Caco-2 (cell line): Measurements from ENCODE around the gene RTCB. TPM values are rescaled to one million over a fixed set of nuclear protein-coding genes. Genes with fewer than 3 reads are reported as not detected.

Experiments
- BruUV-seq: library from RNA; stranded (reverse); fragments of 400-500 nt; replicated peaks from 2 replicates; lab custom pipeline; 2021; lab: Mats Ljungman, UMichigan
- CTCF ChIA-PET: fragments of 300-600 bp; sonication (Branson Sonifier 250); formaldehyde crosslinking; loops from one replicate; lab custom pipeline; 2022; ENCODE audit warnings: antibody characterized with exemption; lab: Charles Lee
- POLR2A ChIA-PET: fragments of 300-600 bp; sonication (Branson Sonifier 250); formaldehyde crosslinking; loops from one replicate; lab custom pipeline; 2022; ENCODE audit warnings: antibody characterized with exemption; lab: Charles Lee
- DNase-seq, 2 experiments: peaks; one replicate each; pipeline versions ENCODE4 v3.0.0 to v3.0.0-alpha.2; 2020 to 2022
- H3K27me3 ChIP-seq: replicated peaks from 2 replicates; pipeline ENCODE4 v1.6.0; 2011; ENCODE audit warnings: low read length; ENCODE audit not compliant: control insufficient read depth, insufficient read depth
- H3K36me3 ChIP-seq: 2 replicates; pipeline ENCODE4 v1.5.1; 2011; ENCODE audit warnings: low read length; ENCODE audit not compliant: control insufficient read depth, insufficient read depth
- H3K4me1 ChIP-seq: fragments of 250-450 bp; sonication (Bioruptor Pico); 2 replicates; pipeline ENCODE4 v1.5.1; 2020; ENCODE audit warnings: mild to moderate bottlenecking
- H3K4me3 ChIP-seq: 2 replicates; pipeline ENCODE4 v1.5.1; 2011; ENCODE audit warnings: low read depth, mild to moderate bottlenecking, control low read depth, low read length
- H3K9me3 ChIP-seq: fragments of 250-450 bp; sonication (Bioruptor Pico); 2 replicates; pipeline ENCODE4 v1.5.1; 2020; ENCODE audit warnings: mild to moderate bottlenecking, moderate library complexity
- H3K27ac Mint-ChIP-seq: one replicate; pipeline ENCODE4 v1.8.0; 2022; ENCODE audit warnings: mixed read lengths; ENCODE audit not compliant: unreplicated experiment
- H3K27me3 Mint-ChIP-seq: one replicate; pipeline ENCODE4 v1.8.0; 2022; ENCODE audit warnings: mixed read lengths; ENCODE audit not compliant: insufficient read depth, unreplicated experiment
- H3K36me3 Mint-ChIP-seq: one replicate; pipeline ENCODE4 v1.8.0; 2022; ENCODE audit warnings: mild to moderate bottlenecking, mixed read lengths; ENCODE audit not compliant: insufficient read depth, unreplicated experiment
- H3K4me1 Mint-ChIP-seq: one replicate; pipeline ENCODE4 v1.8.0; 2022; ENCODE audit warnings: low read depth, mixed read lengths; ENCODE audit not compliant: unreplicated experiment
- H3K4me3 Mint-ChIP-seq: one replicate; pipeline ENCODE4 v1.8.0; 2022; ENCODE audit warnings: mild to moderate bottlenecking, moderate library complexity, mixed read lengths; ENCODE audit not compliant: unreplicated experiment
- H3K9me3 Mint-ChIP-seq: one replicate; pipeline ENCODE4 v1.8.0; 2022; ENCODE audit warnings: mixed read lengths; ENCODE audit not compliant: unreplicated experiment
- intact Hi-C: fragments of 100-400 bp; cut with micrococcal nuclease; formaldehyde crosslinking; loops from one replicate; pipeline ENCODE4 v1.10.0; 2022; ENCODE audit not compliant: unreplicated experiment
- total RNA-seq: library from RNA; stranded (reverse); gene quantifications from 2 replicates; pipeline ENCODE4 v1.2.3, GENCODE V29; 2022
- TF ChIP-seq, protein P1 (sequence below), 2 experiments: fragments of 200-600 bp in 1 of 2; IDR thresholded peaks; 1 replicate in 1 of 2; 2 replicates in 1 of 2; pipeline versions ENCODE4 v1.5.1 to v1.8.0; 2011 to 2022; ENCODE audit warnings: antibody characterized with exemption in 1 of 2, control low read depth in 1 of 2, inconsistent platforms in 1 of 2, low read depth in 1 of 2, low read length in 1 of 2, mild to moderate bottlenecking in 1 of 2, moderate library complexity in 1 of 2; ENCODE audit not compliant: insufficient read depth in 1 of 2, severe bottlenecking in 1 of 2, unreplicated experiment in 1 of 2

RTCB gene
- total RNA-seq, 1 experiment from 2014 or later, result 105 TPM

GRCh38 chr22:32348031-32348611 is 63.9 kb downstream of the RTCB start:
- POLR2A ChIA-PET, result no interaction called here

DNA sequence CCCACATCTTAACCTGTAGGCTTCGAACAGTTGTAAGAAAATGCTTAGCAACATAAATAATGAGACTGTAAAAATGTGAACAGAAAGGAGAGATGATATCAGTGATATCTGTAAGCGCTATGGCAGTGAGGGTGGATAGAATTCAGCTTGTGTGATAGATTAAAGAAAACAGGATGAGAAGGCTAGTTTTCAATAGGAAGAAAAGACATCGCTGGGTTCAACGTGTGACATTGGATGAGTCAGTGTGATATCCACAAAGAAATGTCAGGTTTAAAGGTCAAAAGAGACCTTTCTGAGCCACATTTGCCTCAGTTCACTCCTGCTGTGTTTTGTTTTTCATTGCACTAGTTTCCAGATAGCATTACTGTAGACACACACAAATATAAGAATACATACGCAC is 68.1 kb downstream of the RTCB start:
- BruUV-seq, result no TSS peak
- H3K4me1 ChIP-seq, result no peaks in the 10 kb centered on the region
- TF ChIP-seq, protein P1, sequence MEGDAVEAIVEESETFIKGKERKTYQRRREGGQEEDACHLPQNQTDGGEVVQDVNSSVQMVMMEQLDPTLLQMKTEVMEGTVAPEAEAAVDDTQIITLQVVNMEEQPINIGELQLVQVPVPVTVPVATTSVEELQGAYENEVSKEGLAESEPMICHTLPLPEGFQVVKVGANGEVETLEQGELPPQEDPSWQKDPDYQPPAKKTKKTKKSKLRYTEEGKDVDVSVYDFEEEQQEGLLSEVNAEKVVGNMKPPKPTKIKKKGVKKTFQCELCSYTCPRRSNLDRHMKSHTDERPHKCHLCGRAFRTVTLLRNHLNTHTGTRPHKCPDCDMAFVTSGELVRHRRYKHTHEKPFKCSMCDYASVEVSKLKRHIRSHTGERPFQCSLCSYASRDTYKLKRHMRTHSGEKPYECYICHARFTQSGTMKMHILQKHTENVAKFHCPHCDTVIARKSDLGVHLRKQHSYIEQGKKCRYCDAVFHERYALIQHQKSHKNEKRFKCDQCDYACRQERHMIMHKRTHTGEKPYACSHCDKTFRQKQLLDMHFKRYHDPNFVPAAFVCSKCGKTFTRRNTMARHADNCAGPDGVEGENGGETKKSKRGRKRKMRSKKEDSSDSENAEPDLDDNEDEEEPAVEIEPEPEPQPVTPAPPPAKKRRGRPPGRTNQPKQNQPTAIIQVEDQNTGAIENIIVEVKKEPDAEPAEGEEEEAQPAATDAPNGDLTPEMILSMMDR (IDR thresholded peaks at IDR 0.05; ENCODE audit: insufficient read depth in 1 of 2, low read depth in 1 of 2, low read length in 1 of 2, severe bottlenecking in 1 of 2, unreplicated experiment in 1 of 2), result no peak
- Mint-ChIP-seq H3K27me3 (peaks cover 33% of the 10 kb centered on the region), H3K36me3 (no peaks in the 10 kb centered on the region), H3K4me3 (no peak overlapping the region), H3K4me1 (no peaks in the 10 kb centered on the region), H3K9me3 (no peaks in the 10 kb centered on the region), H3K27ac (no peak overlapping the region)
- intact Hi-C loops, result no loop called here
- H3K4me3 ChIP-seq, result no peak overlapping the region
- H3K9me3 ChIP-seq, result no peaks in the 10 kb centered on the region
- no peaks in the 10 kb centered on the region for H3K36me3 ChIP-seq
- ChIA-PET POLR2A (no interaction called here), CTCF (no interaction called here)
- DNase-seq, result no peak
- H3K27me3 ChIP-seq, result peaks cover 1% of the 10 kb centered on the region

More at GRCh38 chr22:32348031-32348611, 63.9 kb downstream of the RTCB start:
- Mint-ChIP-seq H3K4me1 (no peaks in the 10 kb centered on the region), H3K27me3 (peaks cover 5% of the 10 kb centered on the region), H3K27ac (no peak overlapping the region), H3K4me3 (no peak overlapping the region), H3K9me3 (no peaks in the 10 kb centered on the region), H3K36me3 (no peaks in the 10 kb centered on the region)
- TF ChIP-seq, protein P1 (IDR thresholded peaks at IDR 0.05; ENCODE audit: insufficient read depth in 1 of 2, low read depth in 1 of 2, low read length in 1 of 2, severe bottlenecking in 1 of 2, unreplicated experiment in 1 of 2), result no peak
- no TSS peak for BruUV-seq
- Histone ChIP-seq H3K4me1 (no peaks in the 10 kb centered on the region), H3K27me3 (peaks cover 1% of the 10 kb centered on the region), H3K9me3 (no peaks in the 10 kb centered on the region), H3K4me3 (no peak overlapping the region), H3K36me3 (no peaks in the 10 kb centered on the region)
- no peak for DNase-seq
- CTCF ChIA-PET, result no interaction called here
- intact Hi-C loops, result no loop called here

DNA sequence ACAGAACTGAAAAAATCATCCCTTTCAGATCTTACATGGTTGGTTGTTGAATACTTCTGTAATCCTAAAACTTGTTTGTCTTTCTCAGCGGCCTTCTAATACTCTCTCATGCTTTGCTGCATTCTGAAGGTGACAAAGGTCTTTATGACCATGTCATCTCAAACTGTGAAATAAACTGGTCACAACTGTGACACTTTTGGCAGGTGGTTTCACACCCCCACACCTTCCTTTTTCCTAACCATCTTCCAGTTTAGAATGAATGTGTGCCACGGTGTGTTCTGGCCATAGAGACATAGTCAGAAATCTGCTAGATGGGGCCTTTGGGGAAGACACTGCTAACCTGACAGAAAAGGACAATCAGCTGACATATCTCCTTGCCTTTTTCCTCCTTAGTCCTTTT is 69.1 kb downstream of the RTCB start:
- DNase-seq, result no peak
- no peaks in the 10 kb centered on the region for H3K9me3 Mint-ChIP-seq
- no peaks in the 10 kb centered on the region for H3K9me3 ChIP-seq
- H3K4me1 ChIP-seq, result no peaks in the 10 kb centered on the region
- H3K27me3 ChIP-seq, result peaks cover 1% of the 10 kb centered on the region
- H3K27me3 Mint-ChIP-seq, result peaks cover 35% of the 10 kb centered on the region
- POLR2A ChIA-PET, result no interaction called here
- intact Hi-C loops, result no loop called here
- BruUV-seq, result no TSS peak
- no peaks in the 10 kb centered on the region for H3K36me3 Mint-ChIP-seq
- no peaks in the 10 kb centered on the region for H3K36me3 ChIP-seq
- no peak overlapping the region for H3K4me3 Mint-ChIP-seq
- TF ChIP-seq, protein P1 (IDR thresholded peaks at IDR 0.05; ENCODE audit: insufficient read depth in 1 of 2, low read depth in 1 of 2, low read length in 1 of 2, severe bottlenecking in 1 of 2, unreplicated experiment in 1 of 2), result no peak
- no peak overlapping the region for H3K4me3 ChIP-seq
- no peak overlapping the region for H3K27ac Mint-ChIP-seq
- CTCF ChIA-PET, result no interaction called here
- H3K4me1 Mint-ChIP-seq, result no peaks in the 10 kb centered on the region
